GM19395 (cell line): Measurements from ENCODE around the gene VEGFC.

Source experiments
- ATAC-seq: cut with Tn5 transposase; IDR thresholded peaks from one replicate; pipeline ENCODE4 v1.9.1; 2021; ENCODE audit warnings: mild to moderate bottlenecking, moderate library complexity; ENCODE audit not compliant: unreplicated experiment

The VEGFC gene

DNA sequence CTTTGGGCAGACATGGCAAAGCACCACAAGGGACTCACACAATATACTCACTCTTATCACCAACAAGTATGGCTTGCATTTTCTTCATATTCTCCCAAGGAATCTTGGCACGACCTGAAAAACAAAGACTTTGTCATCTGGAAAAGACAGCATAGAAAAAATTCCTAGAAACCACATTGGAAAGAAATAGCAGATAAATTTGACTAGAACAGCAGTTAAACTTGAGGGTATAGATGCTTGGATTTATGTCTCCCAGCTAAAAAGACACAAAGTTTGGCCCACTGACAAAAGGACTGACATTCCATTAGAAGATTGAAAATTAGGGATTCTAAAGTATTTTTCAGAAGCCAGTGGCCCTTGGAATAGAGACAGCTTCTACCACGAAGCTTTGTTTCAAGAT is 6.9 kb upstream of the VEGFC start:
- no peak for ATAC-seq

DNA sequence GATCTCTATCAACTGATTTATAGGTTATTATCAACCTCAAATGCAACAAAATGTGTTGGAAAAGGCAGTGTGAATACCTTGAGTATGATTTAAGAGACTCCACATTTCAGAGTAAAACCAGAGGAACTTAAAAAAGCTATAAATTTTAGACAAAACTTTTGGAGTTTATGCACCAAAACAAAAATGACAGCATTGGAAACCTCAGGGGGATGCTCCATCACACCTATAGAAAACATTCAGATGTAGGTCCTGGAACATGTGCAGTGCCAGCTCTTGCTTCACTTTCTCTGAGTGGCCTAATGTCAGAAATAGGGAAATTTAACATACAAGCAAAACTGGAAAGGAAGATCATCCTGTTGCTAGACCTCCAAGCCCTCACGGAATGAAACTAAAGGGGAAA is 5.8 kb upstream of the VEGFC start:
- ATAC-seq: no peak

DNA sequence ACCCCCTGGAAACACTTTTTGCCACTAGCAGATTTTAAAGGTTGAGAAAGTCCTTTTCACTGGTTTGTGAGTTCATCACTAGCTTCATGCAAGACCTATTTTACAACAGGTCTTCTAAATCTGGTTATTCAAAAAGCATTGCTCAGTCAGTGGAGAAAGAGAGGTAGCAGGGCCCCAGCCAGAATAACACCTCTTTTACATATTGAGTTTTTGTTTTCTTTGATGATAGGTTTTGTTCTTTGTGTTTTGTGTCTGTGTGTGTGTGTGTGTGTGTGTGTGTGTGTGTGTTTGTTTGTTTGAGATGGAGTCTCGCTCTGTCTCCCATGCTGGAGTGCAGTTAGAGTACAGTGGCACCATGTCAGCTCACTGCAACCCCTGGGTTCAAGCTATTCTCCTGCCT is 2.7 kb upstream of the VEGFC start:
- ATAC-seq: no peak

DNA sequence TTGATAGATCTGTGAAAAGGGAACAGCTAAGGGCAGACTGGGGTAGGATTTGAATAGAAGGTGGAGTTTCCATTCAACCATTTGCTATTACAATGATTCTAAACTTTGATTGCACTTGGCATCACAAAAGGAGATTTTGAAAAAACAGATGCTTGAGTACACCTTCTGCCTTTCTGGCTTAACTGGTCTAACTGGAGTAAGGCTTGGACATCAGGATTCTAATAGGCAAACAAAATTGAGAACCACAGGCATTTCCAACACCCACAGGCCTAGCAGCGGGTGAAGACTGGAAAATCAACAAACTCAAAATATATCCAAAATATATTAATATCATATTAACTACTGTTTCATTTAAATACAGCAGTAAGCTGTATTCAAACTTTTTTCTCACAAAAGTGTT is 1.9 kb upstream of the VEGFC start:
- ATAC-seq: no peak

DNA sequence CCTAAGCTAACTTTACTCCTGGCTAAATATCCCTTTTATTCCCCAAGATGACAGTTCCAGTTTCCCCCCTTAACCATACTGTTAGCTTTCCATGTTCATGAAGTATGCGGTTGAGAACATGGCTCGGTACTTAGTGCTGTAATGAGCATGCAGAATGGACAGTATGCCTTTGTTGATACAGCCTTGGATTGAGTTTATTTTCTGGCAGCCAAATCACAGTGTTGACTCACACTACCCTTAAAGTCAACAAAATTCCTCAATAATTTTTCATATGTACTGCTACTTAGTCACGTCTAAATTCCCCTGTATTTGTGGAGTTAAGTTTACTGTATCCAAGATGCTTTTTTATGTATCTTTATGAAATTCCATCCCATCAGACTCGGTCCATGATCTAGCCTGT is 1.4 kb upstream of the VEGFC start:
- no peak for ATAC-seq

DNA sequence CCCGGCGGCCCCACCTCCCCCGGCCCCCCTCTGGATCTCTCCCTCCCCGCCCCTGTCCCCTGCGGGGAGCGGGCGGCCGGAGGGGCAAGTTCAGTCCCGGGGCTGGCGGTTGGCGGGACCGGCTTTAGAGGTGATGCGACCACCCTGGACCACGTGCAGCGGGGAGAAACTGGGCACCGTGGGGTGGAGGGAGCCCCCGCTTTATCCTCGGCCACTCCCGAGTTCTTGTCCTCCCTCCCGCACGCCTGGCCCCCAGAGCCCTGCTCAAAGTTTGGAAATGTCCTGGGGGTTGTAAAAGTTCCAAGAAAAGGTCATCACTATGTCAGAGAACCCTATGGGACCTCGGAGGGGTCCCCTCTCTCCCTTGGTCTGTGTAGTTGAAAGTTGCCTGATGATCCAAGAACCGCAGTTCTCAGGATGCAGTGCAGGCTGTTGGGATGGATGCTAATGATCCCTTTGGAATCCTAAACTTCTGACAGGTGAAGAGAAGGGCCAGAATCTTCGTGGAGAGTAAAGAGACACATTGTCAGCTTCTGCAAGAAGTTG is 411 bp upstream of the VEGFC start:
- ATAC-seq: no peak

DNA sequence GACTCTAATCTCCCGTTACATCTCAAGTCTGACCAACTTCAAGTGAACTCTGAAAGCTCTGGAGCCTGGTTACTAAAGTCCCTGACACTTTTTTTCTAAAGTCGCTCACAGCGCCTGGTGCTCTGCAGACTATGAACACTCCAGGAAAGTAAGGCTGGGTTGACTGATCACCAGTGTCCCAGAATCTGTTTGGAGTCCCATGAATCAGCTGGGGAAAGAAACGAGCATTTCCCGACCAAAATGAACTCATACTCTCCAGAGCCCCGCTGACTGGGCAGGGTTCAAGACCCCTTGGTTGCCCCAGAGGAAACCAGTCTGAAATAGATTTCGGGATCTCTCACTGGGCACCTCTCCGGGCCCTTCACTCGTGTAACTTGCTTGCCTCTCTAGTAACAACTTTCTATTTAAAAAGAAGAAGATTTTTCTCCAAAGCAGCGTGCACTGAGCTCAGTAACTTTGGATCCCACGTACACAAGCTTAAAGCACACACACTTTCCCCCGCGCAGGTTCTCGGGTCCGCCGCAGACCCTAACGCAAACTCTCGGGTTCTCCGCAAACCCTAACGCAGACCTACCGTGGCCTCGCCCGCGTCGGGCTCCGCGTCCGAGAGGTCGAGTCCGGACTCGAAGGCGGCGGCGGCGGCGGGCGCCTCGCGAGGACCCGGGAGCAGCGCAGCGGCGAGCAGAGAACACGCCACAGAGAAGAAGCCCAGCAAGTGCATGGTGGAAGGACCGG is 964 bp downstream of the VEGFC start:
- peak; percentile 22 for ATAC-seq

DNA sequence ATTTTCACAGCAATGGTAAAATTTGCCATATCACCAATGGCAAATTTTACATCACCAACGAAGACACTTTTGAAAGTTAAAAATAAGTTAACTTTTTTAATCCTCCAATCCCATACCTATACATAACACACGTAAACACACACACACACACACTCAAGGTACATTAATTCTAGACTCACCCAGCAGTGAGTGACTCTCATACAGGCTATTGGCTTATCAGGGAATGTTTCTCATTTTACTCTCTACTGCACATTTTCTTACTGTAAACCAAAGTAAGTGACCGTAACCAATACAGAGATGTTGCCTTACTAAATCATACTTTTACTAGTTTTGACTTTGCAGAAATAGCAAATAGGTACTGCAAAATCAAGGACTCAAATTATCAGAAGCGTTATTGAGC is 2.3 kb downstream of the VEGFC start:
- ATAC-seq: no peak

DNA sequence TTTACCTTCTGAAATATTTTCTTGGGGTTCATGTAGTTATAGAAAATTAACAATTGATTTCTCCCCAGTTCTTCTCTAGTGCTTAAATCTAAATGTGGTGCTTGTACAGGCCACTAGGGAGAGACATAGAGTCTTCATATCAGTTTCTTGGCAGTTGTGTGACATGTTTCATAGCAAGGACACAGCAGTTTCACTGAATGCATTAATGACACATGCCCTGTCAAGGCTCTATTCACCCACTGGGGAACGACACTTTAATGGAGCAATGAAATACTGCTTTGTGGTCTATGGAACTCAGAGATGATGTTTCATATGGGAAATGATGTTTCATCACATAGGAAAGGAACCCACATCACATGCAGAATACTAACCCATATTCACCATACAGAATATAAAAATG is 2.8 kb downstream of the VEGFC start:
- ATAC-seq: peak; percentile 68

DNA sequence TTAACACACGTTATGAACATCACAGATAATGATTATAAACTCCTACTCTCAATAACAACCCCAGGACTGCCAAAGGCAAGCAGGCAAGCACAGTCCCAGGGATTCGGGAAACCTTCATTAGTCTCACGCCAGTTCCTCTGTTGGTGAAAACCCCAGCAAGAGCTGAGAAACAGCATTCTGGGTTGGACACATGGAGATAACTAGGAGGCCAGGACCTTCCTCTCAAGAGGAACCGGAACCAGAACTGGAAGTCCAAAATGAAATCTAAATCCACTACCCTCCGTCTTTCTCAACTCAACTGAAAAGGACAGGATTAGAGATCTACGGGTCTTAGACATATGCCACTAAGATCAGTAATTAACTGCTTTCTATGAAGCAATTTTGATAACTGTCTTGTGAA is 3.8 kb downstream of the VEGFC start:
- ATAC-seq: no peak

DNA sequence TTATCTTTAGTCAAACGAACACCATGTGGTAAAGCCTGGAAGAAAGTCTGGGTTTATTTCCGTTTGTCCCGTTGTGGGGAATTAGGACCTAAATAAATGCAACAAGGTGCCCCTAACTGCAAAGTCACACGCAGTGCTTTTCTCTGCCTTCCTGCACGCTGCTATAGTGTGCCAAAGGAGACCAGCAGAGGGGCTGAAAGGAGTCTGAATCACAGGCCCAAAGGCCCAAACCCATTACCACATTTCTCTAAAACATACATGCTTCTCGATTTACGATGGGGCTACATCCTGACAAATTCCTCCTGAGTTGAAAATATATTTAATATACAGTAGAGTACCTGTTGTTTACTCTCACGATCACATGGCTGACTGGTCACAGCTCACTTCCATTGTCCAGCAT is 4.5 kb downstream of the VEGFC start:
- ATAC-seq: no peak

DNA sequence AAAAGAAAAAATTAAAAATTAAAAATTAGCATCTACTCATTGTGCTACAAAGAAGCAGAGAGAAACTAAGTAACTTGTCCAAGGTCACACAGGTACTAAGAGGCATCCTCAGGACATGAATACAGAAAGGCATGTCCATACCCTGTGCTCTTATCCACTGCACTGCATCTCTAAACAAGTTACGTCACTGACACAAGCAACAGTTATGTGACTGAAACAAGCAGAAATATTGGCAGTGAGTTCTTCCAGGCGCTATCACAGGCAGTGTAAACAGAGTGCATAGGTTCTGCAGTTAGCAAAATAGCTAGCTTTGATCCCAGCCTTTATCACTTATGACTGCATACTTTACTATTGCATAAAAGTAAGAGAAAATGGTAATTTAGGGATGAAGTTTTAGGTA is 7.9 kb downstream of the VEGFC start:
- ATAC-seq: no peak

DNA sequence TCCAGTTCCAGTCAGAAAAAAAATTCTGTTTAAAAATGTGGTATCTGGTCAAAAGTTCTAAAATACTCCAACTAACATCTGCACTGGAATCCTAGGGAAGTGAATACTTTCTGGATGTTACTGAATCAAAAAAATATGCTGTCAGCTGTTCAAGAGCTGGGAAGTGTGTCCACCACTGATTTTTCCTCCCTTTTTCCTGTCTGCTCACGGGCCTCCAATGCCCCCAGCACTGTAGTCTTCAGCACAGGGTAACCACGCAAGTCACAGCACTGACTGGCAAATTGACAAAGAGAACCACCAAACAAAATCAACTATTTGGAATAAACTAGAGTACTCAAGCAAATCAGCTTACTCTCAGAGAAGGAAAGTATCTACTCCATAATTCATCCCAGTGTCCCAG is 9.9 kb downstream of the VEGFC start:
- ATAC-seq: no peak

DNA sequence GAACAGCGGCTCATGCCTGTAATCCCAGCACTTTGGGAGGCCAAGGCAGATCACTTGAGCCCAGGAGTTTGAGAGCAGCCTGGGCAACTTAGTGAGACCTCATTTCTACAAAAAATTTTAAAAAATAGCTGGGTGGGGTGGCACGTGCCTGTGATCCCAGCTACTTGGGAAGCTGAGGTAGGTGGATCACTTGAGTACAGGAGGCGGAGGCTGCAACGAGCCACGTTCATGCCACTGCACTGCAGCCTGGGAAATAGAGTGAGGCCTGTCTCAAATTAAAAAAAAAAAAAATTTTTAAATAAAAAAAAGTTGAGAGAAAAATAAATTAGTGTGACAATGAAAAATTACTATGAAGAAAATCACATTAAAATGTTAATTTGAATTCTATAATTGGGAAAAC is 10.5 kb downstream of the VEGFC start:
- no peak for ATAC-seq

DNA sequence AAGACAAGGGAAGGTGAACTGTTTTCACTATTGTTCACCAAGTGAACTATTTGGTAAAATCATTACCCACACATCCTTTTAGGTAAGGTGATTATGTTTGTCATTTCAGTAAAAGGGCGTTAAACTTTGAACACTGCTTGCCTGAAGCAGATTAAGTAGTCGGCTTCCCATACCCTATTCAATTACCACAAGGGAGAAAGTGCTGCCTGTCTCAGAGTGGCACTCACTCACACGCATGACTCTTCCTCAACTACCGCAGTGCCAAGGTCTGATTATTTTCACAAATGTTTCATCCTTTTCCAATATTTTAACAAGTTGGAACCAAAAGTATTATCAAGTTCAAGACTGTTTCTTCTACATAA is 11.0 kb downstream of the VEGFC start:
- no peak for ATAC-seq

DNA sequence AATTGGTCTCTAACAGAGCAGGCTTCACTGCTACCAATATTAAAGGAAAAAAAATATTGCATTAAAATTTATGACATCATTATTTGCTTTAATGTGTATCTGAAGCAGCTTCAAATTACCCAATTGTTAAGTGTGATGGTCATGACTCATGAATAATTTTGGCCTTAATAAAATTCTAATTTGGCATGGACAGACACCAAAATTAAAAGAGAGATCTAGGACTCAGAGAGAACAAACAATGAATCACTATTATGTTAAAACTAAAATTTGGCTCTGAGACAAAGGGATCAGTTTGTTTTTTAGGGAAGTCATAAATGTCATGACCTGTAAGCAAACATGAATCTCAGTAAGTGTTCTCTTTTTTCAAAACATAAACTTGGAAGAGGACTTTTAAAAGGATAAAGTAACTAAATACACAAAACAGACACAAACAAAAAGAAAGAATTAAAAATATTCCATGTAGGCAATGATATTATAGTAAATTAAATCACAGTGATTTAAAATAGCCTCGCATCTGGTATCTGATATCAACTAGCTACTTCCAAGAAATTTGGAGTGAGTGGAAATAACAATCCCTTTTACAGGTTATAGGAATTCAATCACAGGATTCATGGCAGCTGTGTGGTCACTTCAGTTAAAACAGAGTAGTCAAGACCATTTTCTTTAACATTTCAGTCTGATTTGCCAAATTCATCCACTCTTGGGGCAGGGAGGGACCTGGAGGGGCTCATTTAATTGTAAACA is 11.6 kb downstream of the VEGFC start:
- no peak for ATAC-seq

DNA sequence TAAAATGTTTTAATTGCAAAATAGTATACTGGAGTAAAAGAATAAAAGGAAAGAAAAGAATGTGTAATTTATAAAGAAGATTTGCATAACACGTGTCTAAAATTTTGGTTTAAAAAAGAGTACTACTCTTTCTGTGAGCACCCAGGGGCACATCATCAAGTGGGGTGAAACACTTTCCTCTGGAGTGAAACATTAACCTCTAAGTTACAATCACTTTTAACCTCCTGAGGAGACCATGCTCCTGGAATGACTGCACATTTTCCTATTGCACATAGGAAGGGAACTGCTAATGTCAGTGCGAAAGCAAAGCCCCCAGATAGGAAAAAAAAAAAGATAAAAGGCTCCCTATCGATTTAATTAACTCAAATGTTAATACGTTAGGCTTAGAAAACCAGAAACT is 13.3 kb downstream of the VEGFC start:
- no peak for ATAC-seq

DNA sequence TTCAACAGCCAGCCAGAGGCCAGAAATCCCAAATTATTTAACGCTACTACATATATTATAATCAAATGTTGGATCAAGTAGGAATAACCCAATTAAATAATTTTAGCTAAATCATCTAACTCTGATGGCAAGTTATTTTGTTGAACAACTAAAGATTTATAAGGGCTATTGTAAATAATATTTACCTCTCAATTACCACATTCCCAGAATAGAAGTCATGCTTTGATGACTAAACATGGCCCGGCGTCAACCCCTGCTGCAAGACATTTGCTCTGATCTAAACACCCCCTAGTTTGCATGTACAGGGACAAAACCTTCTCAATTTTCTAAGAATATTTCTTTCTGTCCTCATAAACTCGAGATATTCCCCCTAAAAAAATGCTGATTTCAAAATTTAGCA is 14.2 kb downstream of the VEGFC start:
- no peak for ATAC-seq

DNA sequence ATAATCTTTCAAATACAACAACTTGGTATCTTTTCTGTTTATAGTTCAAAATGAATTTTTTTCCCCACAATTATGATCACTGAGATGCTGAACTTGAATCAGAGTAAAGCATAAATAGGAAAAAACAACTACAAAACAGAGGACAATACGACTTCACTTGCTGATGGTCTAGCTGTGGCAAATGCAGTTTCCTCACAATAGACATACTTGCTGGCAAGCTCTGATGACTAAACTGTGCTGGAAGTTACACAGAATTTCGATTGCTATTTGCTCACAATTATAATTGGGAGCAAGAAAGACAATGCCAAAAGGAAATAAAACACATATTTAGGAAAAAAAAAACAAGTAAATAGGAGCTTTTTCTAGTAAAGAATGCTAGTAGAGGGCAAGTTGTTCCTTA is 14.7 kb downstream of the VEGFC start:
- no peak for ATAC-seq

DNA sequence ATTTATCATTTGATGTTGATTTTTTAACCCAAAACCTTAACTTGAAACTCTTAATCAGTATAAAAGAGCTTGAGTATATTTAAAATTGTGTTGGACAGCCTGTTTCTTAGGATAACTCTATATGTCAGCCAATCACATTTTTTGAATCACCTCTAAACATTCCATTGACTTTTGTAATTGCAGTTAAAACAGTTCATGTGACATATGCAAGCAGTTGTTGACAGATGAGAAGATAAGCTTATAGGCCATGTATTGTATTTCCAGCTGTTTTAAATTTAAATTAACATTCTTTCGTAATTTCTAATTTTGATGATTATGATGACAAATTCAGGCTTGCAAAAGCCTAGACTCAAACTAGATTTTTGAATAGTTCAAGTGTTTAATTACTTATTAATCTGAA is 17.4 kb downstream of the VEGFC start:
- ATAC-seq: no peak

DNA sequence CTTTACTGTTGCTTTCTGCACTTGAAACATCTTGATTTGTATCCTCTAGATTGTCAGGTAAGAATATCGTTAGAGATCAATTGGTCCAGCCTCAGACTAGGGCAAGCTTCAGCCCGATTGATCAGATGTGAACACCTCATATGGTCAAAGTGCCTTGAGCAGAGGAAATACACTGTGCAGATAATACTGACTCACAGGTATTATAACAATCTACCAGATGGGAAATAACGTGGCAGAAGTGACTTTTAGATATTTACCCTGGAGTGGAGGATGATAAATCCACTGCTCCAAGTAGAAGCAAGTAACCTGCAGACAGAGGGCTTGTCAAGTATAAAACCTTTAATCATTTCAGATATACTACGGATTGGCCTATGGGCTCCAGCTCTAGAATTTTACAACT is 17.9 kb downstream of the VEGFC start:
- no peak for ATAC-seq

DNA sequence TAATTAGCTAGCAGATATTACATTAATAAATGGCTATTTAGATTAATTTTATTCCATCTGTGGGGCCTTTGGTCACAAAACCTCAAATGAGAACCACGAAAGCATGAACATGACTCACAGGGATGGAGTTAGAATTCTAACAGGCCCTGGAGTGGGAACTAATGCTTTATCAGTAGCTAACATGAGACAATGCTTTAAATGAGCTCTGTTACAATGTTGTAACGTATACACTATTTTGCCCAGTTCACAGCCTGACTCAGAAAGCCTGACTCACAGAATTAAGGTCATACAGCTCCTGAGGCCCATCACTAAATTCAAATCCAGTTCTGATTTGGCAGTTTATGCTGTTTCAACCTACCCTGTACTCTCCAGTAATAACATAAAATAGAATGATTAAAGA is 23.2 kb downstream of the VEGFC start:
- ATAC-seq: no peak

DNA sequence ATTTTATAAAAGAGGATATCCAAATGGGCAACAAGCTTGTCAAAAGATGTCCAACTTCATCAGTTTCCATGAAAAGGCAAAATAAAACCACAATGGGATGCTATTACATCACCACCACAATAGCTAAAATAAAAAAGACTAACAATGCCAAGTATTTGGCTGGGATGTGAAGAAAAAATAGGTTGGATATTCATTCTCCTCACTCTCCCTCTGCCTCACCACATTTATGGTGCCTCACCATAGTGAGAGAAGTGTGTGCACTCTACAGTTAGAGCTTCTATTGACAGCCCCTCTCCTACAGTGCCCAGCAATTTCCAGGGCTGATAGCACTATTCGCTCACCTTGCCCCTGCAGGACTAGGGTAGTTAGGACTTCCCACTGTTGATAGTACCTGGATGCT is 25.5 kb downstream of the VEGFC start:
- ATAC-seq: no peak
